ENCODE results near the gene HDDC2. TPM values are rescaled to one million over a fixed set of nuclear protein-coding genes. Genes with fewer than 3 reads are reported as not detected.

HDDC2 gene
- total RNA-seq, 2 donors from 2014 or later: 76.4 to 108 TPM

- no peak for DNase-seq
- H3K9me3 ChIP-seq (ENCODE audit: control insufficient read depth, low read length): no peaks in the 10 kb centered on the region
- no peaks in the 10 kb centered on the region for H3K36me3 ChIP-seq (ENCODE audit: control insufficient read depth, insufficient read depth, low read length)
- H3K27ac ChIP-seq (ENCODE audit: low read depth, low read length): no peak overlapping the region
- no peaks in the 10 kb centered on the region for H3K27me3 ChIP-seq (ENCODE audit: control insufficient read depth, insufficient read depth, low read length, poor library complexity, severe bottlenecking)
- peaks cover 6% of the 10 kb centered on the region for H3K4me1 ChIP-seq (ENCODE audit: control insufficient read depth, insufficient read depth, low read length)
- Mint-ChIP-seq H3K9me3 (no peaks in the 10 kb centered on the region), H3K4me1 (peaks cover 18% of the 10 kb centered on the region), H3K27ac (no peak overlapping the region), H3K27me3 (ENCODE audit: insufficient read depth) (no peaks in the 10 kb centered on the region), H3K4me3 (no peak overlapping the region), H3K36me3 (ENCODE audit: low read depth) (no peaks in the 10 kb centered on the region)
- 40 to 79% methylated on average over 1 of the region's 1 CpG for WGBS, 2 experiments (ENCODE audit: insufficient coverage in 1 of 2, insufficient read length in 1 of 2)
- no peak overlapping the region for H3K4me3 ChIP-seq (ENCODE audit: low read length)
- TF ChIP-seq CTCF (conservative IDR thresholded peaks at IDR 0.05): no peak
- H3K9ac ChIP-seq (ENCODE audit: extremely low read depth, low read length, poor library complexity, severe bottlenecking): no peak overlapping the region
Measured at GRCh38 chr6:125231133-125231532, 70.6 kb downstream of the HDDC2 start.

- H3K4me1 Mint-ChIP-seq: peaks cover 18% of the 10 kb centered on the region
- no peaks in the 10 kb centered on the region for H3K27me3 ChIP-seq (ENCODE audit: control insufficient read depth, insufficient read depth, low read length, poor library complexity, severe bottlenecking)
- H3K9me3 ChIP-seq (ENCODE audit: control insufficient read depth, low read length): no peaks in the 10 kb centered on the region
- no peaks in the 10 kb centered on the region for H3K27me3 Mint-ChIP-seq (ENCODE audit: insufficient read depth)
- H3K4me1 ChIP-seq (ENCODE audit: control insufficient read depth, insufficient read depth, low read length): peaks cover 6% of the 10 kb centered on the region
- 90 to 93% methylated on average over 2 to 3 of the region's 3 CpGs for WGBS, 2 experiments (ENCODE audit: insufficient coverage in 1 of 2, insufficient read length in 1 of 2)
- H3K9me3 Mint-ChIP-seq: no peaks in the 10 kb centered on the region
- no peak overlapping the region for H3K4me3 Mint-ChIP-seq
- no peak overlapping the region for H3K27ac Mint-ChIP-seq
- no peak overlapping the region for H3K9ac ChIP-seq (ENCODE audit: extremely low read depth, low read length, poor library complexity, severe bottlenecking)
- H3K27ac ChIP-seq (ENCODE audit: low read depth, low read length): no peak overlapping the region
- no peaks in the 10 kb centered on the region for H3K36me3 ChIP-seq (ENCODE audit: control insufficient read depth, insufficient read depth, low read length)
- no peak for TF ChIP-seq CTCF (conservative IDR thresholded peaks at IDR 0.05)
- H3K36me3 Mint-ChIP-seq (ENCODE audit: low read depth): no peaks in the 10 kb centered on the region
- no peak overlapping the region for H3K4me3 ChIP-seq (ENCODE audit: low read length)
- DNase-seq: no peak
Measured at GRCh38 chr6:125230674-125231073, 71.1 kb downstream of the HDDC2 start.

GRCh38 chr6:125228981-125229479 lies 72.7 kb downstream of the HDDC2 start:
- Mint-ChIP-seq H3K36me3 (ENCODE audit: low read depth) (no peaks in the 10 kb centered on the region), H3K4me1 (peaks cover 14% of the 10 kb centered on the region), H3K27ac (no peak overlapping the region), H3K9me3 (no peaks in the 10 kb centered on the region), H3K4me3 (no peak overlapping the region), H3K27me3 (ENCODE audit: insufficient read depth) (no peaks in the 10 kb centered on the region)
- Histone ChIP-seq H3K4me1 (ENCODE audit: control insufficient read depth, insufficient read depth, low read length) (peaks cover 3% of the 10 kb centered on the region), H3K27me3 (ENCODE audit: control insufficient read depth, insufficient read depth, low read length, poor library complexity, severe bottlenecking) (no peaks in the 10 kb centered on the region), H3K4me3 (ENCODE audit: low read length) (no peak overlapping the region), H3K36me3 (ENCODE audit: control insufficient read depth, insufficient read depth, low read length) (no peaks in the 10 kb centered on the region), H3K27ac (ENCODE audit: low read depth, low read length) (no peak overlapping the region), H3K9me3 (ENCODE audit: control insufficient read depth, low read length) (no peaks in the 10 kb centered on the region), H3K9ac (ENCODE audit: extremely low read depth, low read length, poor library complexity, severe bottlenecking) (no peak overlapping the region)
- TF ChIP-seq CTCF (conservative IDR thresholded peaks at IDR 0.05): no peak
- 82 to 89% methylated on average over 6 of the region's 6 CpGs for WGBS, 2 experiments (ENCODE audit: insufficient coverage in 1 of 2, insufficient read length in 1 of 2)
- DNase-seq: no peak
